PC-3 (cell line): Measurements from ENCODE around the gene ENG.

Experiments used
- EZH2 ChIP-seq: fragments of 300-600 bp; sonication (generic); IDR thresholded peaks from one replicate; pipeline ENCODE4 v1.6.1; 2017; ENCODE audit warnings: antibody characterized with exemption, mild to moderate bottlenecking, low read length; ENCODE audit not compliant: unreplicated experiment
- EZH2phosphoT487 ChIP-seq: fragments of 300-600 bp; sonication (generic); IDR thresholded peaks from 2 replicates; pipeline ENCODE4 v1.6.1; 2018; ENCODE audit warnings: mild to moderate bottlenecking, antibody characterized with exemption, low read length, borderline replicate concordance
- TF ChIP-seq, protein P1 (sequence below): fragments of 300-600 bp; sonication (generic); conservative IDR thresholded peaks from 2 replicates; pipeline ENCODE4 v1.5.1; 2017; ENCODE audit warnings: antibody characterized with exemption, low read depth, mild to moderate bottlenecking, low read length

DNA sequence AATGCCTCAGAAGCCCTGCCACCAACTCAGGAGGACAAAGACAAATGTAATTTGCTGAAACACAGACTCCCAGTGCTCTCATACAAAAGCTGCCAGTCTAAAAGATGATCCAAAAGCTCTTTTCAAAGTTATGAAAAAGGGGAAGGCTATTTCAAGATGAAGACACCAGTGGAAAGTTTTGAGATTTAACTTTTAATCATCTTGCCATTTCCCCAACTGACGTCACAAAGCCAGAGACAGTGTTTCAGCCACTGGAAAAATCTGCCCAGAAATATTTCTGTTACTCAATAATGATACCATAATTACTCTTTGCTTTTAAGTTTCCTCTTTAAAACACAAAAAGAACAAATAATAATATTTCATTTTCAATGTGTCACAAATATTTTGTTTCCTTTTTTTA, 20.9 kb downstream of the ENG start:
- TF ChIP-seq, protein P1, sequence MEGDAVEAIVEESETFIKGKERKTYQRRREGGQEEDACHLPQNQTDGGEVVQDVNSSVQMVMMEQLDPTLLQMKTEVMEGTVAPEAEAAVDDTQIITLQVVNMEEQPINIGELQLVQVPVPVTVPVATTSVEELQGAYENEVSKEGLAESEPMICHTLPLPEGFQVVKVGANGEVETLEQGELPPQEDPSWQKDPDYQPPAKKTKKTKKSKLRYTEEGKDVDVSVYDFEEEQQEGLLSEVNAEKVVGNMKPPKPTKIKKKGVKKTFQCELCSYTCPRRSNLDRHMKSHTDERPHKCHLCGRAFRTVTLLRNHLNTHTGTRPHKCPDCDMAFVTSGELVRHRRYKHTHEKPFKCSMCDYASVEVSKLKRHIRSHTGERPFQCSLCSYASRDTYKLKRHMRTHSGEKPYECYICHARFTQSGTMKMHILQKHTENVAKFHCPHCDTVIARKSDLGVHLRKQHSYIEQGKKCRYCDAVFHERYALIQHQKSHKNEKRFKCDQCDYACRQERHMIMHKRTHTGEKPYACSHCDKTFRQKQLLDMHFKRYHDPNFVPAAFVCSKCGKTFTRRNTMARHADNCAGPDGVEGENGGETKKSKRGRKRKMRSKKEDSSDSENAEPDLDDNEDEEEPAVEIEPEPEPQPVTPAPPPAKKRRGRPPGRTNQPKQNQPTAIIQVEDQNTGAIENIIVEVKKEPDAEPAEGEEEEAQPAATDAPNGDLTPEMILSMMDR, result no peak
- TF ChIP-seq EZH2phosphoT487 (no peak), EZH2 (no peak)
